SW 1271 (cell line): ENCODE data around the gene VPS8.
"Not testable (repeated sequence)": the region's sequence is repeated elsewhere in the genome, so short reads cannot be mapped to it uniquely, and the experiment has no call there.

Experiments
- DNase-seq, 2 experiments: peaks; one replicate each; lab custom pipeline; 2025; lab: John Stamatoyannopoulos, UW

The VPS8 gene

GRCh38 chr3:184914628-184915027 lies 102.7 kb downstream of the VPS8 start:
- DNase-seq = no peak

- DNase-seq = no peak
These were observed 106.8 kb downstream of the VPS8 start for GRCh38 chr3:184918750-184919149.

GRCh38 chr3:184919651-184920050 lies 107.7 kb downstream of the VPS8 start:
- DNase-seq = no peak

- DNase-seq = no peak
These were observed 112.6 kb downstream of the VPS8 start for GRCh38 chr3:184924547-184924946.

- no peak for DNase-seq
These were observed 115.9 kb downstream of the VPS8 start for GRCh38 chr3:184927796-184928315.

GRCh38 chr3:184932777-184933176 lies 120.8 kb downstream of the VPS8 start:
- DNase-seq = no peak

- DNase-seq = no peak
These were observed 125.6 kb downstream of the VPS8 start for GRCh38 chr3:184937611-184938010.

GRCh38 chr3:184941408-184941807 lies 129.4 kb downstream of the VPS8 start:
- no peak for DNase-seq

GRCh38 chr3:184942735-184943134 lies 130.8 kb downstream of the VPS8 start:
- DNase-seq = no peak

GRCh38 chr3:184944241-184944640 lies 132.3 kb downstream of the VPS8 start:
- no peak for DNase-seq

- DNase-seq = no peak
These were observed 134.1 kb downstream of the VPS8 start for GRCh38 chr3:184945886-184946625.

- DNase-seq = no peak
These were observed 135.0 kb downstream of the VPS8 start for GRCh38 chr3:184946917-184947316.

GRCh38 chr3:184949251-184949965 lies 137.4 kb downstream of the VPS8 start:
- no peak for DNase-seq

GRCh38 chr3:184950816-184951215 lies 138.8 kb downstream of the VPS8 start:
- DNase-seq = not testable (repeated sequence)

- no peak for DNase-seq
These were observed 140.7 kb downstream of the VPS8 start for GRCh38 chr3:184952671-184953070.

GRCh38 chr3:184953401-184953800 lies 141.4 kb downstream of the VPS8 start:
- DNase-seq = no peak

GRCh38 chr3:184954251-184954650 lies 142.3 kb downstream of the VPS8 start:
- no peak for DNase-seq

- not testable (repeated sequence) for DNase-seq
These were observed 142.9 kb downstream of the VPS8 start for GRCh38 chr3:184954851-184955250.

- no peak for DNase-seq
These were observed 153.9 kb downstream of the VPS8 start for GRCh38 chr3:184965639-184966430.

- no peak for DNase-seq
These were observed 156.1 kb downstream of the VPS8 start for GRCh38 chr3:184968115-184968514.

GRCh38 chr3:184970186-184970585 lies 158.2 kb downstream of the VPS8 start:
- DNase-seq = no peak

GRCh38 chr3:184977796-184978195 lies 165.8 kb downstream of the VPS8 start:
- DNase-seq = no peak
